Heart left ventricle (tissue), 16 donors: ENCODE measurements around the gene IFT25. TPM values are rescaled to one million over a fixed set of nuclear protein-coding genes. Genes with fewer than 3 reads are reported as not detected.
A peak's percentile ranks its signal among the peaks of the same experiment; 100 is the strongest.

Experiments used
- ATAC-seq, 4 donors: fragments of 200-7000 bp; cut with Tn5 transposase; one replicate each; pipeline ENCODE4 v1.9.1; 2020 to 2022; ENCODE audit warnings: moderate library complexity in 4 of 4, mild to moderate bottlenecking in 3 of 4, moderate number of reproducible peaks in 1 of 4
- DNase-seq, 5 donors: peaks; one replicate each; pipeline ENCODE4 v3.0.0-alpha.2; 2020
- H3K27ac ChIP-seq, 12 donors: fragments of 200-600 bp; sonication (generic) in 4 of 12; one replicate each; pipeline versions ENCODE4 v1.5.0 to v1.8.0; 2016 to 2022; ENCODE audit warnings: mild to moderate bottlenecking in 2 of 12
- H3K27me3 ChIP-seq, 9 donors: fragments of 200-600 bp; sonication (generic) in 2 of 9; one replicate each; pipeline versions ENCODE4 v1.5.1 to v1.8.0; 2016 to 2022; ENCODE audit warnings: mild to moderate bottlenecking in 3 of 9
- H3K36me3 ChIP-seq, 9 donors: fragments of 200-600 bp; sonication (generic) in 2 of 9; one replicate each; pipeline versions ENCODE4 v1.5.0 to v1.8.0; 2018 to 2022; ENCODE audit warnings: mild to moderate bottlenecking in 2 of 9
- H3K4me1 ChIP-seq, 12 donors: fragments of 200-600 bp; sonication (generic) in 4 of 12; one replicate each; pipeline versions ENCODE4 v1.5.0 to v1.8.0; 2016 to 2022; ENCODE audit warnings: mild to moderate bottlenecking in 3 of 12
- H3K4me3 ChIP-seq, 12 donors: fragments of 200-600 bp; sonication (generic) in 4 of 12; one replicate each; pipeline versions ENCODE4 v1.5.0 to v1.8.0; 2017 to 2022; ENCODE audit warnings: mild to moderate bottlenecking in 9 of 12, moderate library complexity in 4 of 12
- H3K9me3 ChIP-seq, 12 donors: fragments of 200-600 bp; sonication (generic) in 4 of 12; one replicate each; pipeline versions ENCODE4 v1.5.0 to v1.8.0; 2016 to 2022; ENCODE audit warnings: mild to moderate bottlenecking in 1 of 12
- CTCF ChIP-seq, 12 donors: fragments of 200-600 bp; sonication (generic) in 4 of 12; IDR thresholded peaks; one replicate each; pipeline versions ENCODE4 v1.5.0 to v1.8.0; 2018 to 2022; ENCODE audit warnings: antibody characterized with exemption in 12 of 12, mild to moderate bottlenecking in 5 of 12
- POLR2A ChIP-seq, 2 donors: fragments of 450-650 bp; IDR thresholded peaks; one replicate each; pipeline ENCODE4 v1.6.1; 2017; ENCODE audit warnings: antibody characterized with exemption in 2 of 2, mild to moderate bottlenecking in 2 of 2, moderate library complexity in 2 of 2
- WGBS, 4 donors: extraction: QIAGEN DNeasy Blood & Tissue Kit in 2 of 4; methylation state at CpG; one replicate each; pipeline versions ENCODE4 v1.1.5 to v1.1.7; 2013 to 2018; 5-methylcytosine and 5-hydroxymethylcytosine counted together
- intact Hi-C, 10 donors: fragments of 100-400 bp; cut with DNase I; formaldehyde crosslinking; loops; one replicate each; pipeline versions ENCODE4 v1.11.1 to v1.14.2; 2022
- polyA plus RNA-seq, 2 donors: library from polyadenylated mRNA; stranded (reverse); fragments of 200-250 nt; gene quantifications; one replicate each; pipeline ENCODE4 v1.2.3, GENCODE V29; 2013
- total RNA-seq, 9 donors: library from RNA; depleted of rRNA in 2 of 9; stranded (reverse); fragments of >200 nt in 2 of 9; fragmentation: NEBNext Ultra II Directional in 3 of 9; extraction: Animal tissue kit (Norgen Biotek cat#: 25700) in 3 of 9; gene quantifications; one replicate each; pipeline versions ENCODE4 v1.1.0 to v1.2.4, GENCODE V29; 2016 to 2023
- donor health status: ischemic (EF 13 %, LVEDD 7.1; RV severe dilation, severe dysfunction).
- donor health status: healthy with polysubstance abuse.
- donor health status: DM: no; HTN: yes; CAD: no.
- donor health status: DM: no; HTN: no; CAD: no.
- donor health status: ischemic (EF 25% LVEDD 6.9; RV normal size, moderate dysfunction).
- donor health status: ischemic (EF 25% LVEDD 5.7; RV mildly dilated, moderate dysfunction).
- donor health status: healthy.
- donor health status: DM: yes; HTN: yes; CAD: no.
- donor health status: ischemic (EF 35%, LVEDD 5.7; RV mildly dilated, moderate dysfunction).
- donor health status: nonischemic (EF 11% LVEDD 7.7; RV severe dilation, severe dysfunction).
- donor health status: DM: yes; HTN: yes; CAD: no.
- donor health status: PGD.
- donor health status: ischemic (EF 29% LVEDD 5.4; RV normal size, mild dysfunction).
- donor health status: nonischemic (EF 23%, LVEDD 6.1; RV moderate dilation, normal function).

Gene IFT25
- total and polyA plus RNA-seq, 11 donors, result 6.5 to 17.6 (median 11.6) TPM

- no peaks in the 10 kb centered on the region for H3K9me3 ChIP-seq
- DNase-seq (no peak), ATAC-seq (no peak)
- WGBS, 4 donors, result 84 to 88% (median 85%) methylated on average over 3 of the region's 3 CpGs
- H3K36me3 ChIP-seq, result peaks cover 0 to 89% (median 81%) of the 10 kb centered on the region in 9 donors
- H3K4me3 ChIP-seq, result no peak overlapping the region
- peaks cover 0 to 19% (median 8%) of the 10 kb centered on the region in 12 donors for H3K4me1 ChIP-seq
- intact Hi-C loops, result loop anchor here in 4 of 10 donors (5.0 kb wide), 2 partner anchors 79 to 94 kb away; no protein-coding TSS in a partner anchor
- peak overlapping the region in 2 of 12 donors; percentile 16 to 23 for H3K27ac ChIP-seq
- TF ChIP-seq POLR2A (IDR thresholded peaks at IDR 0.05) (no peak), CTCF (IDR thresholded peaks at IDR 0.05) (no peak)
- no peaks in the 10 kb centered on the region for H3K27me3 ChIP-seq
Observed at GRCh38 chr1:53956308-53957168, 11.0 kb upstream of the IFT25 start.

GRCh38 chr1:53954128-53954527, 8.6 kb upstream of the IFT25 start:
- H3K9me3 ChIP-seq, result no peaks in the 10 kb centered on the region
- intact Hi-C loops, result loop anchor here in 1 of 10 donors (5.0 kb wide), 1 partner anchor 92 kb away; no protein-coding TSS in a partner anchor
- peaks cover 0 to 30% (median 11%) of the 10 kb centered on the region in 12 donors for H3K4me1 ChIP-seq
- no peak for TF ChIP-seq CTCF (IDR thresholded peaks at IDR 0.05)
- ATAC-seq (no peak), DNase-seq (no peak)
- no peaks in the 10 kb centered on the region for H3K27me3 ChIP-seq
- H3K27ac ChIP-seq, result no peak overlapping the region
- H3K36me3 ChIP-seq, result peaks cover 0 to 74% (median 59%) of the 10 kb centered on the region in 9 donors
- WGBS, 4 donors, result 86 to 92% (median 87%) methylated on average over 2 of the region's 2 CpGs
- H3K4me3 ChIP-seq, result no peak overlapping the region

- DNase-seq (no peak), ATAC-seq (no peak)
- WGBS, 4 donors, result 95 to 98% (median 96%) methylated on average over 5 of the region's 5 CpGs
- Histone ChIP-seq H3K4me1 (peaks cover 0 to 37% (median 15%) of the 10 kb centered on the region in 12 donors), H3K4me3 (no peak overlapping the region), H3K36me3 (peaks cover 0 to 57% (median 39%) of the 10 kb centered on the region in 9 donors), H3K27me3 (no peaks in the 10 kb centered on the region), H3K27ac (no peak overlapping the region), H3K9me3 (no peaks in the 10 kb centered on the region)
- intact Hi-C loops, result loop anchor here in 1 of 10 donors (5.0 kb wide), 1 partner anchor 89 kb away; no protein-coding TSS in a partner anchor
- no peak for TF ChIP-seq POLR2A (IDR thresholded peaks at IDR 0.05)
- TF ChIP-seq CTCF (IDR thresholded peaks at IDR 0.05), result no peak
Observed at GRCh38 chr1:53951697-53952096, 6.2 kb upstream of the IFT25 start.
